ENCODE measurements around the gene CCDC88B.
A peak's percentile ranks its signal among the peaks of the same experiment; 100 is the strongest.

CCDC88B gene

GRCh38 chr11:64304316-64305072, 35.5 kb upstream of the CCDC88B start:
- H3K4me3 ChIP-seq (ENCODE audit: low read depth in 1 of 2, low read length in 2 of 2) = peak overlapping the region; percentile 39 to 78; a peak in 3 of 4 replicates
- peak overlapping the region; percentile 93 for H3K4me2 ChIP-seq (ENCODE audit: insufficient read depth, low read length)
- H3K79me2 ChIP-seq (ENCODE audit: insufficient read depth, low read length) = peaks cover 29% of the 10 kb centered on the region
- H4K20me1 ChIP-seq (ENCODE audit: insufficient read depth, low read length) = peaks cover 23% of the 10 kb centered on the region
- ATAC-seq (ENCODE audit: insufficient read depth, low read depth) = peak; percentile 69
- peak overlapping the region; percentile 84 for H3K9ac ChIP-seq (ENCODE audit: low read depth, low read length)
- H3K27me3 ChIP-seq (ENCODE audit: insufficient read depth, low read length, poor library complexity) = peaks cover 2% of the 10 kb centered on the region
- H3K36me3 ChIP-seq (ENCODE audit: insufficient read depth, low read length) = peaks cover 14% of the 10 kb centered on the region
- TF ChIP-seq EZH2 (IDR thresholded peaks at IDR 0.05; ENCODE audit: borderline replicate concordance, low read depth, low read length, severe bottlenecking) (no peak), CTCF (IDR thresholded peaks at IDR 0.05; ENCODE audit: borderline replicate concordance, extremely low read depth, low read length, poor library complexity, severe bottlenecking) (peak; percentile 99)
- H2AFZ ChIP-seq (ENCODE audit: low read depth, low read length) = peak overlapping the region; percentile 89
- peaks cover 43% of the 10 kb centered on the region for H3K4me1 ChIP-seq (ENCODE audit: insufficient read depth, low read length)
- peak; percentile 95 for DNase-seq
- no peaks in the 10 kb centered on the region for H3K9me3 ChIP-seq (ENCODE audit: insufficient read depth, low read length, severe bottlenecking)
- H3K27ac ChIP-seq (ENCODE audit: low read length) = peak overlapping the region; percentile 95

GRCh38 chr11:64305075-64305690, 34.8 kb upstream of the CCDC88B start, which contains the start of gene ESRRA:
Gene ESRRA (plus strand): TSS chr11:64305524. CDS start chr11:64307180, 1,656 bp downstream.
- TF ChIP-seq CTCF (IDR thresholded peaks at IDR 0.05; ENCODE audit: borderline replicate concordance, extremely low read depth, low read length, poor library complexity, severe bottlenecking) (no peak), EZH2 (IDR thresholded peaks at IDR 0.05; ENCODE audit: borderline replicate concordance, low read depth, low read length, severe bottlenecking) (no peak)
- peak; percentile 81 for ATAC-seq (ENCODE audit: insufficient read depth, low read depth)
- H3K27me3 ChIP-seq (ENCODE audit: insufficient read depth, low read length, poor library complexity) = no peaks in the 10 kb centered on the region
- H3K9ac ChIP-seq (ENCODE audit: low read depth, low read length) = peak within 1 kb of the TSS; percentile 84
- H3K79me2 ChIP-seq (ENCODE audit: insufficient read depth, low read length) = peaks cover 34% of the 10 kb centered on the region
- peak within 1 kb of the TSS; percentile 95 for H3K27ac ChIP-seq (ENCODE audit: low read length)
- peaks cover 23% of the 10 kb centered on the region for H4K20me1 ChIP-seq (ENCODE audit: insufficient read depth, low read length)
- H3K4me2 ChIP-seq (ENCODE audit: insufficient read depth, low read length) = peak within 1 kb of the TSS; percentile 93
- H2AFZ ChIP-seq (ENCODE audit: low read depth, low read length) = peak within 1 kb of the TSS; percentile 89
- H3K9me3 ChIP-seq (ENCODE audit: insufficient read depth, low read length, severe bottlenecking) = no peaks in the 10 kb centered on the region
- H3K4me1 ChIP-seq (ENCODE audit: insufficient read depth, low read length) = peaks cover 43% of the 10 kb centered on the region
- peak within 1 kb of the TSS; percentile 76 to 78 for H3K4me3 ChIP-seq (ENCODE audit: low read depth in 1 of 2, low read length in 2 of 2)
- H3K36me3 ChIP-seq (ENCODE audit: insufficient read depth, low read length) = peaks cover 14% of the 10 kb centered on the region
- DNase-seq = peak; percentile 99

GRCh38 chr11:64305691-64306562, 34.1 kb upstream of the CCDC88B start:
- Histone ChIP-seq H3K9me3 (ENCODE audit: insufficient read depth, low read length, severe bottlenecking) (no peaks in the 10 kb centered on the region), H3K4me2 (ENCODE audit: insufficient read depth, low read length) (peak overlapping the region; percentile 91), H3K36me3 (ENCODE audit: insufficient read depth, low read length) (peaks cover 17% of the 10 kb centered on the region), H3K4me3 (ENCODE audit: low read depth in 1 of 2, low read length in 2 of 2) (peak overlapping the region; percentile 75 to 76), H3K79me2 (ENCODE audit: insufficient read depth, low read length) (peaks cover 37% of the 10 kb centered on the region), H3K9ac (ENCODE audit: low read depth, low read length) (peak overlapping the region; percentile 64), H2AFZ (ENCODE audit: low read depth, low read length) (peak overlapping the region; percentile 70), H3K4me1 (ENCODE audit: insufficient read depth, low read length) (peaks cover 38% of the 10 kb centered on the region), H4K20me1 (ENCODE audit: insufficient read depth, low read length) (peaks cover 22% of the 10 kb centered on the region), H3K27me3 (ENCODE audit: insufficient read depth, low read length, poor library complexity) (no peaks in the 10 kb centered on the region), H3K27ac (ENCODE audit: low read length) (peak overlapping the region; percentile 66)
- ATAC-seq (ENCODE audit: insufficient read depth, low read depth) (peak; percentile 41), DNase-seq (peak; percentile 85)
- TF ChIP-seq CTCF (IDR thresholded peaks at IDR 0.05; ENCODE audit: borderline replicate concordance, extremely low read depth, low read length, poor library complexity, severe bottlenecking) (peak; percentile 66), EZH2 (IDR thresholded peaks at IDR 0.05; ENCODE audit: borderline replicate concordance, low read depth, low read length, severe bottlenecking) (no peak)

Measured in DND-41 (cell line).